ENCODE measurements around the gene LRG1. TPM values are rescaled to one million over a fixed set of nuclear protein-coding genes. Genes with fewer than 3 reads are reported as not detected.

LRG1 gene
- total RNA-seq, 1 donor from 2014 or later, result 0.25 TPM

DNA sequence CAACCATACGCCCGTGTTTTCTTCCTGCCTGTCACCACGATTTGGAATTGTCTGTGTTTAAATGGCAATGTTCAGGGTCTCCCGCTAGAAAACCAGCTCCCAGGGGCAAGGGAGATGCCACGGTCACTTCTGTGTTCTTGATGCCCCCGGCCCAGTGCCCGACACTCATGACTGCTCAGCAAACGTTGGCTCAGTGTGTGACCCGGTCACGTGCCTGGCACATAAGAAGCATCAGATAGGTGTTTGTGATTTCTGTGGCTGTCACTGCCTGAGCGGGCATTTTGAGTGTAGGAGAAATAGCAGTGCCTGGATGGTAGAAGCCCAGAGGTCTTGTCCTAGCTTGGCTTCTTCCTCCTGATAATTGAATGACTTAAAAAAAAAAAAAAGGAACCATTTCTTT is 52.3 kb downstream of the LRG1 start:
- no peak for DNase-seq (ENCODE audit: low read depth)
- TF ChIP-seq, protein P1, sequence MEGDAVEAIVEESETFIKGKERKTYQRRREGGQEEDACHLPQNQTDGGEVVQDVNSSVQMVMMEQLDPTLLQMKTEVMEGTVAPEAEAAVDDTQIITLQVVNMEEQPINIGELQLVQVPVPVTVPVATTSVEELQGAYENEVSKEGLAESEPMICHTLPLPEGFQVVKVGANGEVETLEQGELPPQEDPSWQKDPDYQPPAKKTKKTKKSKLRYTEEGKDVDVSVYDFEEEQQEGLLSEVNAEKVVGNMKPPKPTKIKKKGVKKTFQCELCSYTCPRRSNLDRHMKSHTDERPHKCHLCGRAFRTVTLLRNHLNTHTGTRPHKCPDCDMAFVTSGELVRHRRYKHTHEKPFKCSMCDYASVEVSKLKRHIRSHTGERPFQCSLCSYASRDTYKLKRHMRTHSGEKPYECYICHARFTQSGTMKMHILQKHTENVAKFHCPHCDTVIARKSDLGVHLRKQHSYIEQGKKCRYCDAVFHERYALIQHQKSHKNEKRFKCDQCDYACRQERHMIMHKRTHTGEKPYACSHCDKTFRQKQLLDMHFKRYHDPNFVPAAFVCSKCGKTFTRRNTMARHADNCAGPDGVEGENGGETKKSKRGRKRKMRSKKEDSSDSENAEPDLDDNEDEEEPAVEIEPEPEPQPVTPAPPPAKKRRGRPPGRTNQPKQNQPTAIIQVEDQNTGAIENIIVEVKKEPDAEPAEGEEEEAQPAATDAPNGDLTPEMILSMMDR (IDR thresholded peaks at IDR 0.05; ENCODE audit: insufficient read depth, low read length, poor library complexity, severe bottlenecking), result no peak
- Histone ChIP-seq H3K4me3 (ENCODE audit: low read depth, low read length) (no peak overlapping the region), H3K36me3 (ENCODE audit: control insufficient read depth, insufficient read depth, low read length) (peaks cover 5% of the 10 kb centered on the region), H3K27me3 (ENCODE audit: control insufficient read depth, insufficient read depth, low read length) (no peaks in the 10 kb centered on the region)

Other genes with a start within 250 kb of the LRG1 start
- gene TMIGD2, start 237.6 kb downstream of the LRG1 start, total RNA-seq, result not detected in 2 replicates
- gene FSD1, start 235.4 kb downstream of the LRG1 start, total RNA-seq, result 11.3 and 13.2 TPM in 2 replicates
- gene STAP2, start 201.2 kb downstream of the LRG1 start, total RNA-seq, result 78.5 and 84.8 TPM in 2 replicates
- gene MPND, start 196.5 kb downstream of the LRG1 start, total RNA-seq, result 6.4 and 6.6 TPM in 2 replicates
- gene SH3GL1, start 139.5 kb downstream of the LRG1 start, total RNA-seq, result 60.9 and 72.0 TPM in 2 replicates
- 6.8 and 13.8 TPM in 2 replicates for gene CHAF1A, start 137.4 kb downstream of the LRG1 start, total RNA-seq
- 62.3 and 66.0 TPM in 2 replicates for gene UBXN6, start 82.2 kb downstream of the LRG1 start, total RNA-seq
- gene HDGFL2, start 67.7 kb downstream of the LRG1 start, total RNA-seq, result 67.0 and 82.0 TPM in 2 replicates
- gene PLIN4, start 21.6 kb downstream of the LRG1 start, total RNA-seq, result under 0.01 and 0.04 TPM in 2 replicates
- gene PLIN5, start 4.8 kb downstream of the LRG1 start, total RNA-seq, result 0.07 TPM in 1 of 2 replicates, not detected in the other
- 0.13 and 0.55 TPM in 2 replicates for gene SEMA6B, start 19.6 kb upstream of the LRG1 start, total RNA-seq
- 0.75 and 1.2 TPM in 2 replicates for gene TNFAIP8L1, start 99.5 kb upstream of the LRG1 start, total RNA-seq
- 148 and 173 TPM in 2 replicates for gene MYDGF, start 130.3 kb upstream of the LRG1 start, total RNA-seq
- gene DPP9, start 183.8 kb upstream of the LRG1 start, total RNA-seq, result 67.8 and 128 TPM in 2 replicates

Measured in kidney epithelial cell (primary cell).